Measurements from ENCODE around the gene FIG4.
"Not testable (repeated sequence)": the region's sequence is repeated elsewhere in the genome, so short reads cannot be mapped to it uniquely, and the experiment has no call there.

GRCh38 chr6:109831352-109831751 is 140.3 kb downstream of the FIG4 start:
- not testable (repeated sequence) for TF ChIP-seq CTCF (IDR thresholded peaks at IDR 0.05; ENCODE audit: insufficient read depth, low read length, poor library complexity, severe bottlenecking); EZH2phosphoT487 (conservative IDR thresholded peaks at IDR 0.05; ENCODE audit: low read length)

Measured in SU-DHL-6 (cell line).